ENCODE data around the gene CABP7. TPM values are rescaled to one million over a fixed set of nuclear protein-coding genes. Genes with fewer than 3 reads are reported as not detected.

CABP7 gene
- total RNA-seq, 1 donor from 2014 or later = 0.12 TPM

GRCh38 chr22:29762263-29762662 lies 42.5 kb downstream of the CABP7 start:
- no peak for DNase-seq (ENCODE audit: low spot score, unreplicated experiment)
- Mint-ChIP-seq H3K4me3 (ENCODE audit: low read depth) (no peak overlapping the region), H3K27me3 (no peaks in the 10 kb centered on the region), H3K27ac (no peak overlapping the region), H3K9me3 (ENCODE audit: low read depth) (no peaks in the 10 kb centered on the region), H3K36me3 (ENCODE audit: insufficient read depth) (no peaks in the 10 kb centered on the region), H3K4me1 (ENCODE audit: low read depth) (peaks cover 8% of the 10 kb centered on the region)
- TF ChIP-seq, protein P1, sequence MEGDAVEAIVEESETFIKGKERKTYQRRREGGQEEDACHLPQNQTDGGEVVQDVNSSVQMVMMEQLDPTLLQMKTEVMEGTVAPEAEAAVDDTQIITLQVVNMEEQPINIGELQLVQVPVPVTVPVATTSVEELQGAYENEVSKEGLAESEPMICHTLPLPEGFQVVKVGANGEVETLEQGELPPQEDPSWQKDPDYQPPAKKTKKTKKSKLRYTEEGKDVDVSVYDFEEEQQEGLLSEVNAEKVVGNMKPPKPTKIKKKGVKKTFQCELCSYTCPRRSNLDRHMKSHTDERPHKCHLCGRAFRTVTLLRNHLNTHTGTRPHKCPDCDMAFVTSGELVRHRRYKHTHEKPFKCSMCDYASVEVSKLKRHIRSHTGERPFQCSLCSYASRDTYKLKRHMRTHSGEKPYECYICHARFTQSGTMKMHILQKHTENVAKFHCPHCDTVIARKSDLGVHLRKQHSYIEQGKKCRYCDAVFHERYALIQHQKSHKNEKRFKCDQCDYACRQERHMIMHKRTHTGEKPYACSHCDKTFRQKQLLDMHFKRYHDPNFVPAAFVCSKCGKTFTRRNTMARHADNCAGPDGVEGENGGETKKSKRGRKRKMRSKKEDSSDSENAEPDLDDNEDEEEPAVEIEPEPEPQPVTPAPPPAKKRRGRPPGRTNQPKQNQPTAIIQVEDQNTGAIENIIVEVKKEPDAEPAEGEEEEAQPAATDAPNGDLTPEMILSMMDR (IDR thresholded peaks at IDR 0.05; ENCODE audit: unreplicated experiment) = no peak

GRCh38 chr22:29765905-29766631 lies 46.3 kb downstream of the CABP7 start:
- TF ChIP-seq, protein P1 (IDR thresholded peaks at IDR 0.05; ENCODE audit: unreplicated experiment) = no peak
- peak overlapping the region; percentile 100 for H3K4me3 Mint-ChIP-seq (ENCODE audit: low read depth)
- H3K36me3 Mint-ChIP-seq (ENCODE audit: insufficient read depth) = peaks cover 6% of the 10 kb centered on the region
- H3K27me3 Mint-ChIP-seq = no peaks in the 10 kb centered on the region
- H3K4me1 Mint-ChIP-seq (ENCODE audit: low read depth) = peaks cover 21% of the 10 kb centered on the region
- no peaks in the 10 kb centered on the region for H3K9me3 Mint-ChIP-seq (ENCODE audit: low read depth)
- peak; percentile 14 for DNase-seq (ENCODE audit: low spot score, unreplicated experiment)
- H3K27ac Mint-ChIP-seq = peak overlapping the region; percentile 98

DNA sequence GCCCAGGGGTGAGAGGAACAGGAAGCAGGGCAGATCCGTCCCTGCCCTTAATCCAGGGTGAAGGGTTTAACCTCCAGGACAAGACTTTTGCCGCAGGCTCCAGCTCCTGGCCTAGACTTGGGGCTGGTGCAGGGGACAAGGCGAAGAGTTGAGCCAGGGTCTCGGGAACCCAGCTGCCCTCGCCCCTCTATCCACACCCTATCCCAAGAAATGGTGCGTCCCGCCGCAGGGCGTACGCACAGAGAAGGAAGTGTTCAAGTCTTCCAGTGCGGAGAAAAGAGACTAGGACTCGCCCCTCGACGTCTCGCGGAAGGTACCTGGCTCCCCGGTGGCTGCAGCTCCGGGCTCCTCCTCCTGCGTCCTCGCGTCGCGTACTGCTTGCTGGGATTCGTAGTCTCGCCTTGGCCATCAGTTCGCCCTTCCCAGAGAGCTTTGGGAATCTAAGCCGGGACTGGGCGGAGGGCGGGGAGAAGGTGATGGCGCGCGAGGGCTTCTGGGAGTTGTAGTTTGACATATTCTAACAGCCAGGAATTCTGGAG lies 46.9 kb downstream of the CABP7 start, which contains the start of gene ZMAT5:
Gene ZMAT5, minus strand, starts transcription at position 376 of the 539 bp plus-strand sequence. CDS start 18,463 bp downstream, outside the sequence.
- Mint-ChIP-seq H3K4me1 (ENCODE audit: low read depth) (peaks cover 21% of the 10 kb centered on the region), H3K36me3 (ENCODE audit: insufficient read depth) (peaks cover 6% of the 10 kb centered on the region), H3K4me3 (ENCODE audit: low read depth) (peak within 1 kb of the TSS; percentile 100), H3K27ac (peak within 1 kb of the TSS; percentile 98), H3K27me3 (no peaks in the 10 kb centered on the region), H3K9me3 (ENCODE audit: low read depth) (no peaks in the 10 kb centered on the region)
- TF ChIP-seq, protein P1 (IDR thresholded peaks at IDR 0.05; ENCODE audit: unreplicated experiment) = no peak
- peak; percentile 87 for DNase-seq (ENCODE audit: low spot score, unreplicated experiment)

GRCh38 chr22:29767171-29768051 lies 47.6 kb downstream of the CABP7 start, which contains the start of gene UQCR10:
UQCR10 (plus strand) TSS chr22:29767369; CDS start chr22:29767399, 30 bp downstream.
- H3K27ac Mint-ChIP-seq = peak within 1 kb of the TSS; percentile 98
- peaks cover 6% of the 10 kb centered on the region for H3K36me3 Mint-ChIP-seq (ENCODE audit: insufficient read depth)
- TF ChIP-seq, protein P1 (IDR thresholded peaks at IDR 0.05; ENCODE audit: unreplicated experiment) = no peak
- DNase-seq (ENCODE audit: low spot score, unreplicated experiment) = peak; percentile 86
- peak within 1 kb of the TSS; percentile 100 for H3K4me3 Mint-ChIP-seq (ENCODE audit: low read depth)
- H3K27me3 Mint-ChIP-seq = no peaks in the 10 kb centered on the region
- peaks cover 21% of the 10 kb centered on the region for H3K4me1 Mint-ChIP-seq (ENCODE audit: low read depth)
- H3K9me3 Mint-ChIP-seq (ENCODE audit: low read depth) = no peaks in the 10 kb centered on the region
